NT2/D1 (cell line): ENCODE results near the gene CDK15.
A peak's percentile ranks its signal among the peaks of the same experiment; 100 is the strongest.
"Not testable (repeated sequence)": the region's sequence is repeated elsewhere in the genome, so short reads cannot be mapped to it uniquely, and the experiment has no call there.

Source experiments
- DNase-seq: peaks from one replicate; pipeline ENCODE4 v3.0.0-alpha.2; 2011; ENCODE audit warnings: low read depth, low spot score
- H3K27me3 ChIP-seq: 2 replicates; pipeline ENCODE4 v1.6.0; 2011; ENCODE audit warnings: mild to moderate bottlenecking; ENCODE audit not compliant: insufficient read length, insufficient read depth
- H3K36me3 ChIP-seq: 2 replicates; pipeline ENCODE4 v1.6.1; 2011; ENCODE audit warnings: mild to moderate bottlenecking, low read length, mixed read lengths; ENCODE audit not compliant: insufficient read depth, insufficient read length
- H3K4me1 ChIP-seq: 2 replicates; pipeline ENCODE4 v1.5.1; 2011; ENCODE audit not compliant: insufficient read depth, insufficient read length
- H3K4me3 ChIP-seq: 2 replicates; pipeline ENCODE4 v1.5.1; 2011; ENCODE audit warnings: low read depth; ENCODE audit not compliant: insufficient read length
- H3K9ac ChIP-seq: 2 replicates; pipeline ENCODE4 v1.6.0; 2011; ENCODE audit warnings: low read depth; ENCODE audit not compliant: insufficient read length
- H3K9me3 ChIP-seq: 2 replicates; pipeline ENCODE4 v1.5.1; 2011; ENCODE audit warnings: mild to moderate bottlenecking, low read length; ENCODE audit not compliant: insufficient read depth
- SUZ12 ChIP-seq: IDR thresholded peaks from 2 replicates; pipeline ENCODE4 v1.6.1; 2011; ENCODE audit not compliant: insufficient read length, insufficient read depth; ENCODE audit errors: extremely low read depth
- YY1 ChIP-seq: IDR thresholded peaks from 2 replicates; pipeline ENCODE4 v1.6.1; 2011; ENCODE audit not compliant: insufficient read length, insufficient read depth
- ZNF274 ChIP-seq: IDR thresholded peaks from 2 replicates; pipeline ENCODE4 v1.6.1; 2011; ENCODE audit warnings: mild to moderate bottlenecking, low read depth, low read length

Gene CDK15

GRCh38 chr2:201797175-201797840, 9.0 kb upstream of the CDK15 start:
- Histone ChIP-seq H3K36me3 (no peaks in the 10 kb centered on the region), H3K9me3 (no peaks in the 10 kb centered on the region), H3K27me3 (no peaks in the 10 kb centered on the region), H3K9ac (no peak overlapping the region), H3K4me1 (no peaks in the 10 kb centered on the region), H3K4me3 (no peak overlapping the region)
- DNase-seq, result no peak
- TF ChIP-seq SUZ12, result no peak
- TF ChIP-seq ZNF274, result no peak
- TF ChIP-seq YY1, result no peak

- H3K36me3 ChIP-seq, result no peaks in the 10 kb centered on the region
- H3K27me3 ChIP-seq, result no peaks in the 10 kb centered on the region
- H3K4me1 ChIP-seq, result no peaks in the 10 kb centered on the region
- no peaks in the 10 kb centered on the region for H3K9me3 ChIP-seq
- H3K9ac ChIP-seq, result no peak overlapping the region
- no peak overlapping the region for H3K4me3 ChIP-seq
- no peak for TF ChIP-seq SUZ12
- no peak for TF ChIP-seq ZNF274
- no peak for TF ChIP-seq YY1
- DNase-seq, result no peak
Observed at GRCh38 chr2:201798252-201798913, 8.0 kb upstream of the CDK15 start.

- not testable (repeated sequence) for H3K9me3 ChIP-seq
Observed at GRCh38 chr2:201798914-201799285, 7.4 kb upstream of the CDK15 start.

GRCh38 chr2:201807452-201807999, 1.2 kb downstream of the CDK15 start:
- Histone ChIP-seq H3K4me3 (no peak overlapping the region), H3K9me3 (no peaks in the 10 kb centered on the region), H3K4me1 (peaks cover 3% of the 10 kb centered on the region), H3K27me3 (no peaks in the 10 kb centered on the region), H3K9ac (peak overlapping the region; percentile 0), H3K36me3 (no peaks in the 10 kb centered on the region)
- TF ChIP-seq YY1, result no peak
- no peak for TF ChIP-seq SUZ12
- TF ChIP-seq ZNF274, result no peak
- DNase-seq, result no peak

More at GRCh38 chr2:201798914-201799285, 7.4 kb upstream of the CDK15 start:
- not testable (repeated sequence) for H3K4me3 ChIP-seq, H3K36me3 ChIP-seq, H3K9ac ChIP-seq, H3K4me1 ChIP-seq, H3K27me3 ChIP-seq, DNase-seq

- Histone ChIP-seq H3K36me3 (no peaks in the 10 kb centered on the region), H3K9me3 (no peaks in the 10 kb centered on the region), H3K4me3 (no peak overlapping the region), H3K27me3 (no peaks in the 10 kb centered on the region), H3K9ac (peak overlapping the region; percentile 0), H3K4me1 (peaks cover 3% of the 10 kb centered on the region)
- no peak for TF ChIP-seq YY1
- DNase-seq, result no peak
Observed at GRCh38 chr2:201808027-201808426, 1.7 kb downstream of the CDK15 start.

GRCh38 chr2:201809633-201810032, 3.3 kb downstream of the CDK15 start:
- Histone ChIP-seq H3K27me3 (no peaks in the 10 kb centered on the region), H3K4me1 (peaks cover 3% of the 10 kb centered on the region), H3K9me3 (no peaks in the 10 kb centered on the region), H3K9ac (no peak overlapping the region), H3K36me3 (no peaks in the 10 kb centered on the region), H3K4me3 (no peak overlapping the region)
- no peak for TF ChIP-seq SUZ12
- no peak for TF ChIP-seq YY1
- TF ChIP-seq ZNF274, result no peak
- DNase-seq, result no peak

GRCh38 chr2:201810604-201811003, 4.3 kb downstream of the CDK15 start:
- not testable (repeated sequence) for H3K27me3 ChIP-seq, DNase-seq, H3K9ac ChIP-seq, H3K4me3 ChIP-seq, H3K36me3 ChIP-seq, H3K9me3 ChIP-seq, H3K4me1 ChIP-seq
